Stimulated activated naive B cell treated with anti-CD40 and anti-IgM and Interleukin-4, amounts not matched to agents 10 μg/mL and 1 μg/mL and 100 μg/mL, for 72 hours (primary cell): ENCODE results near the gene NOCT.
"Not testable (repeated sequence)": the region's sequence is repeated elsewhere in the genome, so short reads cannot be mapped to it uniquely, and the experiment has no call there.

Experiments
- ATAC-seq, 2 donors: fragments of 150-1000 bp; cut with Tn5 transposase; replicated peaks; 2 replicates each; pipeline ENCODE4 v1.10.0; 2021; ENCODE audit warnings: moderate library complexity in 1 of 2
- DNase-seq: peaks from one replicate; pipeline ENCODE4 v3.0.0; 2021
- H3K27ac Mint-ChIP-seq: one replicate; pipeline ENCODE4 v1.8.0; 2022; ENCODE audit warnings: mild to moderate bottlenecking, mixed read lengths
- H3K27me3 Mint-ChIP-seq, 2 donors: one replicate each; pipeline ENCODE4 v1.8.0; 2022; ENCODE audit warnings: mixed read lengths in 2 of 2
- H3K36me3 Mint-ChIP-seq, 2 donors: one replicate each; pipeline ENCODE4 v1.8.0; 2022; ENCODE audit warnings: mixed read lengths in 2 of 2, mild to moderate bottlenecking in 1 of 2
- H3K4me1 Mint-ChIP-seq, 2 donors: one replicate each; pipeline ENCODE4 v1.8.0; 2022; ENCODE audit warnings: mixed read lengths in 2 of 2, mild to moderate bottlenecking in 1 of 2
- H3K4me3 Mint-ChIP-seq, 2 donors: one replicate each; pipeline ENCODE4 v1.8.0; 2022; ENCODE audit warnings: mild to moderate bottlenecking in 2 of 2, mixed read lengths in 2 of 2, moderate library complexity in 1 of 2
- H3K9me3 Mint-ChIP-seq, 2 donors: one replicate each; pipeline ENCODE4 v1.8.0; 2022; ENCODE audit warnings: mixed read lengths in 2 of 2, mild to moderate bottlenecking in 1 of 2

The NOCT gene

GRCh38 chr4:139044291-139044690, 28.7 kb downstream of the NOCT start:
- no peaks in the 10 kb centered on the region for H3K9me3 Mint-ChIP-seq
- no peaks in the 10 kb centered on the region for H3K27me3 Mint-ChIP-seq
- peaks cover 0 to 6% of the 10 kb centered on the region in 2 donors for H3K4me1 Mint-ChIP-seq
- H3K4me3 Mint-ChIP-seq: no peak overlapping the region
- peaks cover 16 to 37% of the 10 kb centered on the region in 2 donors for H3K36me3 Mint-ChIP-seq
- H3K27ac Mint-ChIP-seq: peak overlapping the region; percentile 42
- no peak for DNase-seq
- ATAC-seq: no peak

- DNase-seq (no peak), ATAC-seq (no peak)
- Mint-ChIP-seq H3K9me3 (no peaks in the 10 kb centered on the region), H3K27ac (no peak overlapping the region), H3K4me3 (no peak overlapping the region), H3K27me3 (no peaks in the 10 kb centered on the region), H3K36me3 (peaks cover 18 to 32% of the 10 kb centered on the region in 2 donors), H3K4me1 (peaks cover 0 to 6% of the 10 kb centered on the region in 2 donors)
Observed at GRCh38 chr4:139048026-139048425, 32.4 kb downstream of the NOCT start.

- H3K36me3 Mint-ChIP-seq: peaks cover 24 to 35% of the 10 kb centered on the region in 2 donors
- no peak for ATAC-seq
- H3K9me3 Mint-ChIP-seq: no peaks in the 10 kb centered on the region
- peaks cover 2 to 18% of the 10 kb centered on the region in 2 donors for H3K4me1 Mint-ChIP-seq
- H3K4me3 Mint-ChIP-seq: no peak overlapping the region
- H3K27me3 Mint-ChIP-seq: no peaks in the 10 kb centered on the region
- no peak overlapping the region for H3K27ac Mint-ChIP-seq
- no peak for DNase-seq
Observed at GRCh38 chr4:139050446-139050845, 34.9 kb downstream of the NOCT start.

- no peak overlapping the region for H3K27ac Mint-ChIP-seq
Observed at GRCh38 chr4:139053909-139054308, 38.3 kb downstream of the NOCT start.

GRCh38 chr4:139054791-139055505, 39.4 kb downstream of the NOCT start:
- DNase-seq: no peak
- H3K4me1 Mint-ChIP-seq: peaks cover 5 to 25% of the 10 kb centered on the region in 2 donors
- H3K4me3 Mint-ChIP-seq: no peak overlapping the region

More at GRCh38 chr4:139053909-139054308, 38.3 kb downstream of the NOCT start:
- no peaks in the 10 kb centered on the region for H3K9me3 Mint-ChIP-seq
- peaks cover 5 to 26% of the 10 kb centered on the region in 2 donors for H3K4me1 Mint-ChIP-seq
- no peak overlapping the region for H3K4me3 Mint-ChIP-seq
- DNase-seq: no peak
- H3K27me3 Mint-ChIP-seq: no peaks in the 10 kb centered on the region
- no peak for ATAC-seq
- H3K36me3 Mint-ChIP-seq: peaks cover 25 to 35% of the 10 kb centered on the region in 2 donors

GRCh38 chr4:139059026-139059425, 43.4 kb downstream of the NOCT start:
- Mint-ChIP-seq H3K4me1 (peaks cover 3 to 20% of the 10 kb centered on the region in 2 donors), H3K36me3 (peaks cover 21 to 41% of the 10 kb centered on the region in 2 donors)
- not testable (repeated sequence) for H3K9me3 Mint-ChIP-seq, H3K27me3 Mint-ChIP-seq, H3K27ac Mint-ChIP-seq, ATAC-seq, H3K4me3 Mint-ChIP-seq, DNase-seq

More at GRCh38 chr4:139054791-139055505, 39.4 kb downstream of the NOCT start:
- H3K9me3 Mint-ChIP-seq: no peaks in the 10 kb centered on the region
- H3K27me3 Mint-ChIP-seq: no peaks in the 10 kb centered on the region
- H3K36me3 Mint-ChIP-seq: peaks cover 17 to 33% of the 10 kb centered on the region in 2 donors
- H3K27ac Mint-ChIP-seq: peak overlapping the region; percentile 0
- no peak for ATAC-seq

GRCh38 chr4:139060591-139060990, 45.0 kb downstream of the NOCT start:
- no peak overlapping the region for H3K4me3 Mint-ChIP-seq
- DNase-seq: no peak
- H3K27me3 Mint-ChIP-seq: no peaks in the 10 kb centered on the region
- no peak for ATAC-seq
- peak overlapping the region; percentile 14 for H3K27ac Mint-ChIP-seq
- H3K36me3 Mint-ChIP-seq: peaks cover 15 to 41% of the 10 kb centered on the region in 2 donors
- H3K9me3 Mint-ChIP-seq: no peaks in the 10 kb centered on the region
- H3K4me1 Mint-ChIP-seq: peaks cover 3 to 12% of the 10 kb centered on the region in 2 donors

GRCh38 chr4:139076016-139076744, 60.6 kb downstream of the NOCT start:
- peaks cover 5 to 34% of the 10 kb centered on the region in 2 donors for H3K4me1 Mint-ChIP-seq
- peaks cover 7 to 8% of the 10 kb centered on the region in 2 donors for H3K36me3 Mint-ChIP-seq
- no peak overlapping the region for H3K27ac Mint-ChIP-seq
- H3K4me3 Mint-ChIP-seq: no peak overlapping the region
- no peaks in the 10 kb centered on the region for H3K9me3 Mint-ChIP-seq
- no peaks in the 10 kb centered on the region for H3K27me3 Mint-ChIP-seq
- DNase-seq: no peak
- peak in 1 of 2 donors; percentile 23 for ATAC-seq

GRCh38 chr4:139077567-139078355, 62.2 kb downstream of the NOCT start:
- Mint-ChIP-seq H3K27me3 (no peaks in the 10 kb centered on the region), H3K4me3 (no peak overlapping the region), H3K9me3 (no peaks in the 10 kb centered on the region), H3K4me1 (peaks cover 9 to 49% of the 10 kb centered on the region in 2 donors), H3K27ac (no peak overlapping the region), H3K36me3 (peaks cover 2 to 4% of the 10 kb centered on the region in 2 donors)
- no peak for DNase-seq
- no peak for ATAC-seq

GRCh38 chr4:139078926-139079325, 63.3 kb downstream of the NOCT start:
- H3K27ac Mint-ChIP-seq: no peak overlapping the region
- no peaks in the 10 kb centered on the region for H3K27me3 Mint-ChIP-seq
- ATAC-seq (no peak), DNase-seq (no peak)
- H3K36me3 Mint-ChIP-seq: peaks cover 9 to 11% of the 10 kb centered on the region in 2 donors
- no peak overlapping the region for H3K4me3 Mint-ChIP-seq
- peaks cover 11 to 47% of the 10 kb centered on the region in 2 donors for H3K4me1 Mint-ChIP-seq
- no peaks in the 10 kb centered on the region for H3K9me3 Mint-ChIP-seq

GRCh38 chr4:139082750-139083606, 67.4 kb downstream of the NOCT start:
- no peaks in the 10 kb centered on the region for H3K9me3 Mint-ChIP-seq
- ATAC-seq (peak; percentile 84 to 86), DNase-seq (peak; percentile 93)
- H3K36me3 Mint-ChIP-seq: peaks cover 8 to 13% of the 10 kb centered on the region in 2 donors
- peaks cover 5 to 29% of the 10 kb centered on the region in 2 donors for H3K4me1 Mint-ChIP-seq
- peak overlapping the region; percentile 100 for H3K27ac Mint-ChIP-seq
- peak overlapping the region; percentile 98 to 100 for H3K4me3 Mint-ChIP-seq
- H3K27me3 Mint-ChIP-seq: no peaks in the 10 kb centered on the region

GRCh38 chr4:139083607-139083955, 68.0 kb downstream of the NOCT start:
- H3K27ac Mint-ChIP-seq: peak overlapping the region; percentile 100
- no peaks in the 10 kb centered on the region for H3K9me3 Mint-ChIP-seq
- H3K36me3 Mint-ChIP-seq: peaks cover 8 to 13% of the 10 kb centered on the region in 2 donors
- ATAC-seq (peak; percentile 51 to 54), DNase-seq (peak; percentile 73)
- H3K4me3 Mint-ChIP-seq: peak overlapping the region; percentile 98 to 100
- peaks cover 5 to 29% of the 10 kb centered on the region in 2 donors for H3K4me1 Mint-ChIP-seq
- H3K27me3 Mint-ChIP-seq: no peaks in the 10 kb centered on the region

GRCh38 chr4:139083956-139084803, 68.6 kb downstream of the NOCT start:
- H3K36me3 Mint-ChIP-seq: peaks cover 8 to 13% of the 10 kb centered on the region in 2 donors
- H3K27me3 Mint-ChIP-seq: no peaks in the 10 kb centered on the region
- DNase-seq (peak; percentile 86), ATAC-seq (peak; percentile 72 to 74)
- no peaks in the 10 kb centered on the region for H3K9me3 Mint-ChIP-seq
- H3K4me3 Mint-ChIP-seq: peak overlapping the region; percentile 98 to 100
- peak overlapping the region; percentile 100 for H3K27ac Mint-ChIP-seq
- peaks cover 5 to 28% of the 10 kb centered on the region in 2 donors for H3K4me1 Mint-ChIP-seq
